Measurements from ENCODE around the gene SLC38A2.
"Not testable (repeated sequence)": the region's sequence is repeated elsewhere in the genome, so short reads cannot be mapped to it uniquely, and the experiment has no call there.

GRCh38 chr12:46325075-46325474 lies 47.5 kb downstream of the SLC38A2 start:
- not testable (repeated sequence) for TF ChIP-seq CTCF (IDR thresholded peaks at IDR 0.05; ENCODE audit: borderline replicate concordance, extremely low read depth, low read length, poor library complexity, severe bottlenecking); EZH2 (IDR thresholded peaks at IDR 0.05; ENCODE audit: borderline replicate concordance, low read depth, low read length, severe bottlenecking)
